ENCODE results near the gene RAD51B.

DNA sequence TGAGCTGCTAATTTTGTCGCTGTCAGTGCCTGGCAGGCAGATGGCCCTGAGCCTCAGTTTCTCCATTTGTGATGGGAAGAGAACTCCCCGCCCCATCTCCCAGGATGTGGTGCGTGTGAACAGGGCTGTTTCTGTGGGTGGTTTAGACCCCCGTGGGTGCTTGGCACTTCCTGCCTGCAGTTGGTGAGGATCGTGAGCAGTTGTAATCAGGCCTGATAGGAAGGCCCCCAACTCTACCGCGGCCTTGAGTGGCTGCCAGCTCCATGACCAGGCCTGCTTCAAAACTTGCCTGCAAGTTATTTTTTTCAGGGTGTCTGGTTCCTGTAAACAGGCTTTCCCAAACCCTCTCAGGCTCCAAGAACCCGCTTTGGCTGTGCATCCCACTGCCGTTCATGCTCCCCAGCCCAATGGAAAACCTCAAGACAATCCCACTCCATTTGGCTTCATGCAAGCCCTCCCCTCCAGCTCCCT lies 834.9 kb downstream of the RAD51B start:
- TF ChIP-seq POLR2A (IDR thresholded peaks at IDR 0.05): no peak
- TF ChIP-seq, protein P1, sequence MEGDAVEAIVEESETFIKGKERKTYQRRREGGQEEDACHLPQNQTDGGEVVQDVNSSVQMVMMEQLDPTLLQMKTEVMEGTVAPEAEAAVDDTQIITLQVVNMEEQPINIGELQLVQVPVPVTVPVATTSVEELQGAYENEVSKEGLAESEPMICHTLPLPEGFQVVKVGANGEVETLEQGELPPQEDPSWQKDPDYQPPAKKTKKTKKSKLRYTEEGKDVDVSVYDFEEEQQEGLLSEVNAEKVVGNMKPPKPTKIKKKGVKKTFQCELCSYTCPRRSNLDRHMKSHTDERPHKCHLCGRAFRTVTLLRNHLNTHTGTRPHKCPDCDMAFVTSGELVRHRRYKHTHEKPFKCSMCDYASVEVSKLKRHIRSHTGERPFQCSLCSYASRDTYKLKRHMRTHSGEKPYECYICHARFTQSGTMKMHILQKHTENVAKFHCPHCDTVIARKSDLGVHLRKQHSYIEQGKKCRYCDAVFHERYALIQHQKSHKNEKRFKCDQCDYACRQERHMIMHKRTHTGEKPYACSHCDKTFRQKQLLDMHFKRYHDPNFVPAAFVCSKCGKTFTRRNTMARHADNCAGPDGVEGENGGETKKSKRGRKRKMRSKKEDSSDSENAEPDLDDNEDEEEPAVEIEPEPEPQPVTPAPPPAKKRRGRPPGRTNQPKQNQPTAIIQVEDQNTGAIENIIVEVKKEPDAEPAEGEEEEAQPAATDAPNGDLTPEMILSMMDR (IDR thresholded peaks at IDR 0.05): no peak
